Esophagus muscularis mucosa (tissue), 4 donors: Measurements from ENCODE around the gene LRMDA. TPM values are rescaled to one million over a fixed set of nuclear protein-coding genes. Genes with fewer than 3 reads are reported as not detected.

Source experiments
- DNase-seq: peaks from one replicate; pipeline ENCODE4 v3.0.0-alpha.2; 2017; ENCODE audit errors: extremely low spot score
- H3K27ac ChIP-seq, 4 donors: fragments of 200-600 bp; sonication (generic); replicated peaks in 1 of 4; 1 replicate in 3 of 4; 2 replicates in 1 of 4; pipeline ENCODE4 v1.5.1; 2016 to 2019; ENCODE audit warnings: mild to moderate bottlenecking in 1 of 4
- H3K27me3 ChIP-seq, 4 donors: fragments of 200-600 bp; sonication (generic); one replicate each; pipeline versions ENCODE4 v1.5.1 to v1.6.0; 2016 to 2019
- H3K36me3 ChIP-seq, 4 donors: fragments of 200-600 bp; sonication (generic); one replicate each; pipeline ENCODE4 v1.5.1; 2016 to 2019
- H3K4me1 ChIP-seq, 4 donors: fragments of 200-600 bp; sonication (generic); one replicate each; pipeline ENCODE4 v1.5.1; 2016 to 2019
- H3K4me3 ChIP-seq, 4 donors: fragments of 200-600 bp; sonication (generic); 1 replicate in 2 of 4; 2 replicates in 2 of 4; pipeline ENCODE4 v1.5.1; 2016 to 2019; ENCODE audit warnings: mild to moderate bottlenecking in 4 of 4, moderate library complexity in 1 of 4
- H3K9me3 ChIP-seq, 4 donors: fragments of 200-600 bp; sonication (generic); 1 replicate in 3 of 4; 2 replicates in 1 of 4; pipeline ENCODE4 v1.5.1; 2016 to 2019
- CTCF ChIP-seq, 3 experiments: fragments of 200-600 bp in 2 of 3; fragments of 450-650 bp in 1 of 3; sonication (generic) in 2 of 3; IDR thresholded peaks; one replicate each; pipeline ENCODE4 v1.5.1; 2017 to 2019; ENCODE audit warnings: antibody characterized with exemption in 3 of 3, mild to moderate bottlenecking in 2 of 3, moderate library complexity in 1 of 3
- EP300 ChIP-seq: sonication (generic); formaldehyde crosslinking; IDR thresholded peaks from one replicate; pipeline ENCODE4 v1.6.1; 2017; ENCODE audit warnings: antibody characterized with exemption
- POLR2A ChIP-seq: fragments of 450-650 bp; IDR thresholded peaks from one replicate; pipeline ENCODE4 v1.6.1; 2017; ENCODE audit warnings: antibody characterized with exemption, moderate library complexity, mild to moderate bottlenecking, low read depth
- POLR2AphosphoS5 ChIP-seq, 2 donors: sonication (generic); formaldehyde crosslinking; IDR thresholded peaks; one replicate each; pipeline ENCODE4 v1.6.1; 2017; ENCODE audit warnings: antibody characterized with exemption in 2 of 2
- WGBS: methylation state at CpG from one replicate; pipeline ENCODE4 v1.1.5; 2018; 5-methylcytosine and 5-hydroxymethylcytosine counted together
- intact Hi-C: fragments of 100-400 bp; cut with DNase I; formaldehyde crosslinking; loops from one replicate; pipeline ENCODE4 v1.15.1; 2023
- total RNA-seq, 4 donors: library from RNA; depleted of rRNA; stranded (reverse); fragments of >200 nt; gene quantifications; one replicate each; pipeline versions ENCODE4 v1.1.0 to v1.2.1, GENCODE V29; 2016

The LRMDA gene
- total RNA-seq, 4 donors from 2014 or later, result 14.3 to 34.9 (median 26.5) TPM

DNA sequence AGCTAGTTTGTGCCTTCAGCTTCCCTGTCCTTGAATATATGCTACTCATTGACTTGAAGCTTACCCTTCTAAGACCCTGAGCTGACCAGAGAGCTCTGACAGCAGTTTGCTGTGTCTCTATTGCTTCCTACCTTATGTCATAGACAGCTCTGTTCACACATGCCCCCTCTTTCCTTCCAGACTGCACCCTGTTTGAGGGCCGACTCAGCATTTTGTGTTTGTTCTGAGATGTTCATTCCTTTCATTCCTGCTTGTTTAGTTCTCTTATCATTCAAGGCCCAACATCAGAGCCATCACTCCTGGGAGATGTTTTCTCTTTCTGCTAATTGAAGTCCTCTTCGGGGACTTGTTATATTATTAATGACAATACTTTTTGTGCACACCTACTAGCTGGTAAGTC, 518.9 kb downstream of the LRMDA start:
- Histone ChIP-seq H3K9me3 (no peaks in the 10 kb centered on the region), H3K4me3 (no peak overlapping the region), H3K27me3 (no peaks in the 10 kb centered on the region), H3K36me3 (no peaks in the 10 kb centered on the region), H3K4me1 (no peaks in the 10 kb centered on the region), H3K27ac (no peak overlapping the region)
- DNase-seq, result no peak
- TF ChIP-seq POLR2AphosphoS5 (IDR thresholded peaks at IDR 0.05), result no peak
- no peak for TF ChIP-seq EP300
- no peak for TF ChIP-seq CTCF (IDR thresholded peaks at IDR 0.05)
- TF ChIP-seq POLR2A, result no peak
- intact Hi-C loops, result no loop called here
- WGBS, result 88% methylated on average over 2 of the region's 2 CpGs

DNA sequence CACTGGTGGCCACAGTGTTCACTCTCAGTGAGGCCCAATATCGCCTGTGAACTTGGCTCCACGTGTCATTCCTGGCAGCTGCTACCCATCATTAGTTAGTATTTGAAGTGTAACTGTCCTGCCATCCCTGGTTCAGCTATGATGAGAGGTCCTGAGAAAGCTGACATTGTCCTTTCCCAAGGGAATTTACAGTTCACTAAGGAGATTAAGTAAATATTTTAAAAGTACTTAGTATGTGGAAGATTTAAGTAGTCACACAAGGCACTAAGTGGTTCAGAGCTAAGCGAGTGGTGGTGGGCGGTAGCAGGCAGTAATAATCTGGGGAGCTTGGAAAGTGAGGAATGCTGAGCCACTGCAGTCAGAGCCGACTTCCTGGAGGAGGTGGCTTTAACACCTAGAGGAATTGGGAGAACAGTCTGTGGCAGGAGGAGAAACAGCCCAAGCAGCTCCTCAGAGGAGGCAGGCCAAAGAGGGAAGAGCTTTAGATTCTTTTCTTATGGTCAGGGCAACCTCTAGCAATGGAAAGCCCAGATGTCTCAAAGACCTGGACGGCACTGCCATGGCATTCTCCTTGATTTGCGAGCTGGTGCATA, 519.7 kb downstream of the LRMDA start:
- no peak for TF ChIP-seq CTCF (IDR thresholded peaks at IDR 0.05)
- TF ChIP-seq POLR2A, result no peak
- no peak for TF ChIP-seq POLR2AphosphoS5 (IDR thresholded peaks at IDR 0.05)
- TF ChIP-seq EP300, result no peak
- WGBS, result 90% methylated on average over 7 of the region's 7 CpGs
- intact Hi-C loops, result no loop called here

GRCh38 chr10:75951627-75952026, 520.2 kb downstream of the LRMDA start:
- intact Hi-C loops, result no loop called here
- no peaks in the 10 kb centered on the region for H3K36me3 ChIP-seq
- WGBS, result 84% methylated on average over 7 of the region's 7 CpGs
- no peak for DNase-seq
- no peak for TF ChIP-seq POLR2A
- no peak for TF ChIP-seq EP300
- no peak for TF ChIP-seq CTCF (IDR thresholded peaks at IDR 0.05)
- no peak for TF ChIP-seq POLR2AphosphoS5 (IDR thresholded peaks at IDR 0.05)
- H3K4me3 ChIP-seq, result no peak overlapping the region
- no peak overlapping the region for H3K27ac ChIP-seq
- no peaks in the 10 kb centered on the region for H3K27me3 ChIP-seq
- H3K9me3 ChIP-seq, result no peaks in the 10 kb centered on the region
- H3K4me1 ChIP-seq, result peaks cover 0 to under 1% (median 0%) of the 10 kb centered on the region in 4 donors

More for the DNA sequence above, 519.7 kb downstream of the LRMDA start:
- no peaks in the 10 kb centered on the region for H3K9me3 ChIP-seq
- no peaks in the 10 kb centered on the region for H3K36me3 ChIP-seq
- DNase-seq, result no peak
- no peak overlapping the region for H3K4me3 ChIP-seq
- no peaks in the 10 kb centered on the region for H3K4me1 ChIP-seq
- H3K27me3 ChIP-seq, result no peaks in the 10 kb centered on the region
- H3K27ac ChIP-seq, result no peak overlapping the region

- no peak overlapping the region for H3K4me3 ChIP-seq
- no peak for DNase-seq
- H3K27ac ChIP-seq, result no peak overlapping the region
- intact Hi-C loops, result no loop called here
- no peaks in the 10 kb centered on the region for H3K27me3 ChIP-seq
- WGBS, result 95% methylated on average over 7 of the region's 7 CpGs
- TF ChIP-seq POLR2A (no peak), CTCF (IDR thresholded peaks at IDR 0.05) (no peak), EP300 (no peak), POLR2AphosphoS5 (IDR thresholded peaks at IDR 0.05) (no peak)
- H3K9me3 ChIP-seq, result no peaks in the 10 kb centered on the region
- H3K4me1 ChIP-seq, result peaks cover 0 to 5% (median 3%) of the 10 kb centered on the region in 4 donors
- no peaks in the 10 kb centered on the region for H3K36me3 ChIP-seq
Measured at GRCh38 chr10:75952093-75952492, 520.7 kb downstream of the LRMDA start.

DNA sequence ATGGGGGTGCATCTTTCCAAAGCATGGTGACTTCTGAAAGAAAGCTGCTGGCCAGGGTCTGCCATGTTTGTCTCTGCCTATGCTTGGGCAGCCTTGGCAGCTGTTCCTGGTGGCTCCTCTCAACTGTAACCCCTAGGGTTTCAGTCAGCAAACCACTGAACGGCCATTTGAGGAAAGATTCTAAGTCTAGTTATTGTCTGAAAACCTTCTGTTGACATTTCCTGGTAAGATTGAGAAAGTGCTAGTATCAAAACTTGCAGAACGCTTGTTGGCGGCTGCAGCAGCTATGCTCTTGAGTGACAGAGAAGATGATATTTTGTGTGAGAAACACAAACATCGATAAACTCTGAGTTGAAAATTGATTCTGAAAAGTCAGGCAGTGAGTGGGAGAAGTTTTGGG, 523.1 kb downstream of the LRMDA start:
- Histone ChIP-seq H3K27me3 (no peaks in the 10 kb centered on the region), H3K4me1 (peaks cover 0 to 14% (median 12%) of the 10 kb centered on the region in 4 donors), H3K9me3 (no peaks in the 10 kb centered on the region), H3K4me3 (no peak overlapping the region), H3K36me3 (no peaks in the 10 kb centered on the region), H3K27ac (no peak overlapping the region)
- TF ChIP-seq EP300, result no peak
- no peak for TF ChIP-seq POLR2AphosphoS5 (IDR thresholded peaks at IDR 0.05)
- no peak for TF ChIP-seq CTCF (IDR thresholded peaks at IDR 0.05)
- TF ChIP-seq POLR2A, result no peak
- DNase-seq, result no peak
- intact Hi-C loops, result no loop called here
- WGBS, result 90% methylated on average over 4 of the region's 4 CpGs
